ENCODE data around the gene DPAGT1.
A peak's percentile ranks its signal among the peaks of the same experiment; 100 is the strongest.
"Not testable (repeated sequence)": the region's sequence is repeated elsewhere in the genome, so short reads cannot be mapped to it uniquely, and the experiment has no call there.

Gene DPAGT1

GRCh38 chr11:119115484-119116234 lies 14.0 kb upstream of the DPAGT1 start:
- DNase-seq (ENCODE audit: low read depth): no peak

- no peak for DNase-seq (ENCODE audit: low read depth)
These were observed 12.7 kb upstream of the DPAGT1 start for GRCh38 chr11:119114351-119114750.

- no peak for DNase-seq (ENCODE audit: low read depth)
These were observed 12.1 kb upstream of the DPAGT1 start for GRCh38 chr11:119113716-119114115.

GRCh38 chr11:119112314-119113020 lies 10.8 kb upstream of the DPAGT1 start:
- no peak for DNase-seq (ENCODE audit: low read depth)

GRCh38 chr11:119111361-119111925 lies 9.8 kb upstream of the DPAGT1 start:
- DNase-seq (ENCODE audit: low read depth): no peak

DNA sequence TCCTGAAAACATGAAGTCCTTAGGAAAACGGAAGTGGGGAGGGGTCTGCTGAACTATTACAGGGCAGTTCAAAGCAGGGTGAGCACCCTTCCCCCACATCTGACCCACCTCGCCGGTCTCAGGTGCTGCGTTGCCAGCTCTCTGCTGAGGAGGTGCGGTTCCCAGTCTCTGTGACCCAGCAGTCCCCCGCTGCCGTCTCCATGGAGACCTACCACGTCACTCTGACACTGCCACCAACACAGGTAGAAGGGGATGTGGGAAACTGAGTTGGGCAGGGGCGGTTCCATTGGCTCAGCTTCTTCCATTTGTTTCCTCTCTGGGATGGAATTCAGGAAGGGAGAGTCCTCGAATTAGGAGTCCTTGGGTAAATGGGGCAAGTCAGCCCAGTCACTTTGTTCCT lies 8.8 kb upstream of the DPAGT1 start:
- DNase-seq (ENCODE audit: low read depth): no peak

DNA sequence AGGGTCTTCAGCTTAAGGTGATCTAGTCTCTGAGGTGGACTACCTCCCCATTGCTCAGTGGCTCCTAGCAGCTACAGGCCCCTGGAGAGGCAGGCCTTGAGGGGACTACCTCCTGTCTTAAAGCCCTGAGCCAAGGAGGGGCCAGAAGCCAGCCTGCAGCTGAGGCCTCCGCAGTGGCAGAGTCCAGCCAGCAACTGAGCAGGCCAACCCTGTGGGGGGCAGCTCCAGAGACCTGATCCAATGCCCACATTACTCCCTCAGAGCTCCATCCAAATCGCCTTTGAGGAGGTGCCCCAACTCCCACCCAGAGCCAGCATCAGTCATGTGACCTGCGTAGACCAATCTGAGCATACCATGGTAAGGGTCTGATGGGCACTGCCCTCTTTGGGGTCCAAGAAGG lies 8.2 kb upstream of the DPAGT1 start:
- DNase-seq (ENCODE audit: low read depth): no peak

DNA sequence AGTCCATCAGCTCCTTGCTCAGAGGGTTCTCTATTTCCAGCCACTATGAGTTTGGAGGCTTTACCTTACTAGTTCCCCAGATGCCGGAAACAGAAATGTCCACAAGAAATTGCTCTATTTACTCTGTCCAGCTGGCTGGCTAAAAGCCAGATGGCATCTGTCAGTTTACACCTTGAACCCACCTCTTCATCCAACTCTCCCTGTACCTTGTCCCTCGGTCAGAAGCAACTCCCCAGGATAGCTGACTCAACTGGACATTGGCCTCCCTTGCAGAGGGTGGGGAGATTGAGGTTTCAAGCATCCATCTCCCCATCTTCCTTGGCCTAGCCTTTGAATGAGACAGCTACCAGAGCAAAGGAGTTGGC lies 7.2 kb upstream of the DPAGT1 start:
- DNase-seq (ENCODE audit: low read depth): no peak

DNA sequence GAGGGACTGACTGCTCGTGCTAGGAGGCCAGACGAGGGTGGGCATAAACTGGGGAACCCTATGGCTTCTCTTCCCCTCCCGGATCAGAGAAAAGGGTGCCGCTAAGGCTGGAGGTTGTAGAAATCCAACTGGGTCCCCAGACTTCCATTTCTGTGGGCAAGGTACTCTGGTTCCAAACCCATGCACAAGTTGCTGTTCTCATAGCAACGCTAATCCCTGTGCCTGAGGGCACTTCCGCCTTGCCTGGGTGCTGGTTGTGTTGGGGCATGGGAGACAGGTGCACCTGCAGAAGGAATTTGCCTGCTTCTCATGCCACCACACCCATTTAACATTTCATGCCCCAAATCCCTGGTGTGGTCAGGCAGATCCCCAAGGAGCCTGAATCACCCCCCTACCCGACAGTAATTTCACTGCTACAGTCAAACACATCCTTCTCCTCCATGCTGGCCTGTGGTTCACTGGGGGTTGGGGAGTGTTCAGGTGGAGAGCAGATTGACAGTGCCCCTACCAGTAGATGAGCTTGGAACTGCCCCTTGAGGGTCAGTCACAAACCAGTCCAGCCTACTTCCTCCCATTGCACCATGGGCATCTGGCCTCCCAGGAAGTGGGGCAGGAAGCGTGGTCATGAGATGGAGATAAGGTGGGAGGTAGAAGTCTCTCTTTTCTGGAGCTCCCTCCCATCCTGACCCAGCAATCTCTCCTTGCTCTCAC lies 6.6 kb upstream of the DPAGT1 start:
- DNase-seq (ENCODE audit: low read depth): no peak

GRCh38 chr11:119107538-119108145 lies 6.0 kb upstream of the DPAGT1 start:
- no peak for DNase-seq (ENCODE audit: low read depth)

DNA sequence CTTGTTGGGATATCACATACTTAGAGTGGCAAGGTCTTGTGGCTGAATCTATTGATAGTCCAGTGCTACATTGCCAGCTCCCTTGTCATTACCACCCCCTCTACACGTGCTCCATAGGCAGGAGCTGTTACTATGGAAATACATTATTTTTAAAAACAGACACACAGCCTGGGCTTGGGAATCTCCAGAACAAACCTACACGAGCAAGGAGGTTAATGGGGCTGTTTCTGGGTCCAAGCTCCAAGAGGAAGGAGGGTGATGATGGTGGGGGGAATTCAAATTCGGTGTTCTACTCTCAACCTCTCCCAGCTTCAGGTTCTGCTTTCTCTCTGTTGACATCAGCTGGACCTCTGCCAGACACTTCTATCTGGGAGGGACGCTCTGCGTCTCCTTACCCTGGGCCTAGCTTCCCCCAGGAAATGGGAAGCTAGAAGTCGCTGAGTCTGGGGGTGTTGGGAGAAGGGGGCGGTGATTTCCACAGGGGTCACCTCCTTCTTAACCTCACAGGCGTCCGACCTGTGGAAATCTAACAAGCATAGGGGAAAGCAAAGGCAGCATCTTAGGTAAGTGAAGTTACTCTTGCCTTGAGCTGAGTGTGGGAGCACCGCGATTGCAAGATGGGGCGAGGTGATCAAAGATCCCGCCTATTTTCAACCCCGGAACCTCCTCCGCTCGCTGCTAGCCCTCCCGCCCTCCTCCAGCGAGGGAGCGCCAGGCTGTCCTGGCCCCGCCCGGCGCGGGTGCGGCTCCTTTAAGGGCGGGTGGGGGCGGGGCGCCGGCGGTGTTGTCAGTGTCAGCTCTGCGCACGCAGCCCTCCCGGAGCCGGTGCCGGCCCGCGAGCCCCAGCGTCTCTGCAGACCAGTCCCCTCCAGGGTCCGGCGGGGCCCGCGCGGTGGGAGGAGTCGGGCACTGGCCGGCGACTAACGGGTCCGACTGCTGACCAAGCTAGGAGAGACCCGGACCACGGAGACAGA lies 5.2 kb upstream of the DPAGT1 start, which contains the start of gene C2CD2L:
Gene C2CD2L (plus strand): TSS at position 781 of the 974 bp plus-strand sequence. CDS start 398 bp downstream, outside the sequence.
- DNase-seq (ENCODE audit: low read depth): peak; percentile 88

- no peak for DNase-seq (ENCODE audit: low read depth)
These were observed 2.1 kb upstream of the DPAGT1 start for GRCh38 chr11:119103793-119104192.

DNA sequence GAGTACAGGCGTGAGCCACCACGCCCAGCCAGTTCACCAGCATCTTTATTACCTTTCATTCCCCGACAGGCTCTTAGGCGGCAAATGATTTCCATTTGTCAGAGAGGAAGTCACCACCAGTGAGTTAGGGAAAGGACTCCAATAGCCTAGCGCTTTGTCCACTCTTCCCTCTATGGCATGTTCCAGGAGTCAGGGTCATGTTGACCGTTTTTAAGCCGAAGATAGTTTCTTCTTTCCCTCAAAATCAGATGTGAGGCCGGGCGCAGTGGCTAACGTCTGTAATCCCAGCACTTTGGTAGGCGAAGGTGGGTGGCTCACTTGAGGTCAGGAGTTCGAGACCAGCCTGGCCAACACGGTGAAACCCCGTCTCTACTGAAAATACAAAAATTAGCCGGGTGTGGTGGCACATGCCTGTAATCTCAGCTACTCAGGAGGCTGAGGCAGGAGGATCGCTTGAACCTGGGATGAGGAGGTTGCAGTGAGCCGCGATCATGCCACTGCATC lies 1.6 kb upstream of the DPAGT1 start:
- not testable (repeated sequence) for DNase-seq (ENCODE audit: low read depth)

- DNase-seq (ENCODE audit: low read depth): no peak
These were observed 477 bp downstream of the DPAGT1 start for GRCh38 chr11:119100994-119101758.

- DNase-seq (ENCODE audit: low read depth): no peak
These were observed 1.2 kb downstream of the DPAGT1 start for GRCh38 chr11:119100246-119100970.

DNA sequence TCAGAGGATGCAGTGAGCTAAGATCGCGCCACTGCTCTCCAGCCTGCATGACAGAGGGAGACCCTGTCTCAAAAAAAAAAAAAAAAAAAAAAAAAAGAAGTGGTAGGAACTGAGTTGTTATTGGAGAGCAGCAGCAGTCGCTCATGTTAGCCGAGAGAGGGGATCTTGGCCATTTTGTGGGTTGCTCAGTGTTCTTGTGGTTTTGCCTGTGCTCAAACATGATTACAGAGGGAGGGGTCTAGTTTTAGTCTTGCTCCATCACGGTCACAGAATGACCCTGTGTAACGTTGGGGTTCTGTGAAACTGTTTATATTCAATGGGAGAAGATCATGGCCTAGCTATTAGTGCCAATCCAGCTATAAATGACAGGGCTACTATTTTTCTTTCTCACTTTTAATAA lies 1.9 kb downstream of the DPAGT1 start:
- DNase-seq (ENCODE audit: low read depth): no peak

DNA sequence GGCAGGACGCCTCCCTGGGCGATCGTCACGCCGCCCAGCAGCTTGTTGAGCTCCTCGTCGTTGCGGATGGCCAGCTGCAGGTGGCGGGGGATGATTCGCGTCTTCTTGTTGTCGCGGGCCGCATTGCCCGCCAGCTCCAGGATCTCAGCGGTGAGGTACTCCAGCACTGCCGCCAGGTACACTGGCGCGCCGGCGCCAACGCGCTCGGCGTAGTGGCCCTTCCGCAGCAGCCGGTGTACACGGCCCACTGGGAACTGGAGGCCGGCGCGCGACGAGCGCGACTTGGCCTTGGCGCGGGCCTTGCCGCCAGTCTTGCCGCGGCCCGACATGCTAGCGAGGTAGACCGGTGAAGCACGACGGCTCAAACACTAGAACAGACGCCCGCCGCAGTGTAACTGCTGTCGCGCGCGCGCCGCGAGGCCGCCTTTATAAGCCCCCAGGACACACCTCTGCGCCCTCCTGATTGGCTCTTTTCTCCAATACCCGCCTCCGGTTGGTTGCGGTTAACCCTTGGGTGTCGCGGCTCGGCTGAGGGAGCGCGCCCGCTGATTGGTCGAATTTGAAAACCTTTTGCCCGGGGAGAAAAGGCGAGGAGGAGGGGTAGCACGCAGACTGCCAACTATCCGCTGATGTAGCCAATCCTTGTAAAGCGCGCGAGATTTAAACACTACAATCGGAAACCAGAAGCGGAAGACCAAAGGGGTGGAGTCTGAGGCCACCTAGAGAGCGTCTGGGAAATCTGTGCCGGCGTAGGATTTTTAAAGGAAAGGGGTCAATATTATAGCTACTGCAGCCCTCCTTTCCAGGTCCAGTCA lies 6.4 kb downstream of the DPAGT1 start:
- DNase-seq (ENCODE audit: low read depth): peak; percentile 99

DNA sequence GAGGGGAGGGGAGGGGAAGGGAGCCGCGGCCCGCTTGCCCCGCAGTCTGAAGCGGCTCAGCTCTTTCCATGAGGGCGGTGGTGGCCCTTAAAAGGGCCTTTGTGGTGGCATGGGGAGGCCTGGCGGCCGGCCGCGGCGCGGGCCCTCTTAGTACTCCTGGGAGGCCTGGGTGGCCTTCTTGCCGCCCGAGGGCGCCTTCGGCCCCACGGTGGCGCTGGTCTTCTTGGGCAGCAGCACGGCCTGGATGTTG lies 6.9 kb downstream of the DPAGT1 start:
- DNase-seq (ENCODE audit: low read depth): no peak

Measured in stimulated activated CD4-positive, alpha-beta T cell treated with anti-CD3 and anti-CD28 coated beads, Interleukin-2, amount 100 ng/mL, for 4 hours (primary cell).